ENCODE data around the gene USP46. TPM values are rescaled to one million over a fixed set of nuclear protein-coding genes. Genes with fewer than 3 reads are reported as not detected.

Gene USP46
- total RNA-seq, 1 donor from 2014 or later, result 51.2 TPM

- Histone ChIP-seq H3K4me3 (ENCODE audit: insufficient read depth, low read depth, low read length) (no peak overlapping the region), H3K4me1 (ENCODE audit: insufficient read depth, low read length) (peaks cover 24% of the 10 kb centered on the region), H3K36me3 (ENCODE audit: insufficient read depth, low read length) (no peaks in the 10 kb centered on the region), H2AFZ (ENCODE audit: low read depth, low read length) (no peak overlapping the region), H4K20me1 (ENCODE audit: insufficient read depth, low read length) (peaks cover 57% of the 10 kb centered on the region), H3K79me2 (ENCODE audit: insufficient read depth, low read length) (peaks cover 75% of the 10 kb centered on the region), H3K9me3 (ENCODE audit: insufficient read depth, low read depth, low read length) (no peaks in the 10 kb centered on the region), H3K27me3 (ENCODE audit: insufficient read depth, low read length) (no peaks in the 10 kb centered on the region), H3K9ac (ENCODE audit: low read length) (no peak overlapping the region), H3K27ac (ENCODE audit: low read depth, low read length) (no peak overlapping the region), H3K4me2 (ENCODE audit: low read length) (no peak overlapping the region)
- FAIRE-seq (no peak), DNase-seq (ENCODE audit: low read depth) (no peak)
- Mint-ChIP-seq H3K4me3 (ENCODE audit: unreplicated experiment) (no peak overlapping the region), H3K9me3 (ENCODE audit: unreplicated experiment) (no peaks in the 10 kb centered on the region), H3K36me3 (ENCODE audit: low read depth, unreplicated experiment) (peaks cover 6% of the 10 kb centered on the region), H3K4me1 (ENCODE audit: low read depth, unreplicated experiment) (peaks cover 45% of the 10 kb centered on the region), H3K27me3 (ENCODE audit: low read depth, unreplicated experiment) (no peaks in the 10 kb centered on the region), H3K27ac (ENCODE audit: unreplicated experiment) (no peak overlapping the region)
- TF ChIP-seq EZH2 (IDR thresholded peaks at IDR 0.05; ENCODE audit: insufficient read depth, low read length) (no peak), CTCF (IDR thresholded peaks at IDR 0.05; ENCODE audit: insufficient read depth, low read depth, low read length) (no peak)
Measured at GRCh38 chr4:52638717-52639116, 20.4 kb downstream of the USP46 start.

- peaks cover 63% of the 10 kb centered on the region for H3K79me2 ChIP-seq (ENCODE audit: insufficient read depth, low read length)
- H3K4me3 Mint-ChIP-seq (ENCODE audit: unreplicated experiment), result no peak overlapping the region
Measured at GRCh38 chr4:52637116-52637515, 22.0 kb downstream of the USP46 start.

More at GRCh38 chr4:52637116-52637515, 22.0 kb downstream of the USP46 start:
- TF ChIP-seq CTCF (IDR thresholded peaks at IDR 0.05; ENCODE audit: insufficient read depth, low read depth, low read length) (no peak), EZH2 (IDR thresholded peaks at IDR 0.05; ENCODE audit: insufficient read depth, low read length) (no peak)
- Histone ChIP-seq H3K4me3 (ENCODE audit: insufficient read depth, low read depth, low read length) (no peak overlapping the region), H3K27me3 (ENCODE audit: insufficient read depth, low read length) (no peaks in the 10 kb centered on the region), H3K36me3 (ENCODE audit: insufficient read depth, low read length) (no peaks in the 10 kb centered on the region), H4K20me1 (ENCODE audit: insufficient read depth, low read length) (peaks cover 55% of the 10 kb centered on the region), H3K4me1 (ENCODE audit: insufficient read depth, low read length) (peaks cover 17% of the 10 kb centered on the region), H3K4me2 (ENCODE audit: low read length) (no peak overlapping the region), H2AFZ (ENCODE audit: low read depth, low read length) (no peak overlapping the region), H3K9me3 (ENCODE audit: insufficient read depth, low read depth, low read length) (no peaks in the 10 kb centered on the region), H3K9ac (ENCODE audit: low read length) (no peak overlapping the region), H3K27ac (ENCODE audit: low read depth, low read length) (no peak overlapping the region)
- Mint-ChIP-seq H3K36me3 (ENCODE audit: low read depth, unreplicated experiment) (peaks cover 6% of the 10 kb centered on the region), H3K27ac (ENCODE audit: unreplicated experiment) (no peak overlapping the region), H3K9me3 (ENCODE audit: unreplicated experiment) (no peaks in the 10 kb centered on the region), H3K4me1 (ENCODE audit: low read depth, unreplicated experiment) (peaks cover 35% of the 10 kb centered on the region), H3K27me3 (ENCODE audit: low read depth, unreplicated experiment) (no peaks in the 10 kb centered on the region)
- no peak for FAIRE-seq
- DNase-seq (ENCODE audit: low read depth), result no peak

All from astrocyte (in vitro differentiated cells and primary cell).